Measurements from ENCODE around the gene RDH12. TPM values are rescaled to one million over a fixed set of nuclear protein-coding genes. Genes with fewer than 3 reads are reported as not detected.

The RDH12 gene
- total and polyA plus RNA-seq, 11 donors: not detected

DNA sequence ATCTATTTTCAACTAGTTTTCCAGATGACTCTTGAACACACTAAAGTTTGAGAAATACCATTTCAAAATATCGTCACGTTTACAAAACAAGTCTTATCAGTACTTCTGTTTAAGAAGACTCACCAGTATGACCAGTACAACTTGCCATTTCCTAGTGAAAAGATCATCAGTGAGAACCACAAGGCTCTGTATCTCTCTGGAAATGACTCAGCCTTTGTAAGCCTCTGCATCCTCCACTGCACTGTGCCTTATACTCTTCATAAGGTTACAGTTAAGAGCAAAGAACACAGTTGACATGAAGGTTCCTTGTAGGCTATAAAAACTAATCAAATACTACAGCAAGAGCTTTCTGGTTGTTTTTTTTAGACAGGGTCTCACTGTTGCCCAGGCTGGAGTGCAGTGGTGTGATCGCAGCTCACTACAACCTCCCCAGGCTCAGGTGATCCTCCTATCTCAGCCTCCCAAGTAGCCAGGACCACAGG lies 21.5 kb upstream of the RDH12 start:
- ATAC-seq: no peak
- no peaks in the 10 kb centered on the region for H3K9me3 ChIP-seq
- H3K4me1 ChIP-seq: peaks cover 0 to 31% (median 2%) of the 10 kb centered on the region in 12 donors
- TF ChIP-seq POLR2A (IDR thresholded peaks at IDR 0.05): no peak
- TF ChIP-seq, protein P1, sequence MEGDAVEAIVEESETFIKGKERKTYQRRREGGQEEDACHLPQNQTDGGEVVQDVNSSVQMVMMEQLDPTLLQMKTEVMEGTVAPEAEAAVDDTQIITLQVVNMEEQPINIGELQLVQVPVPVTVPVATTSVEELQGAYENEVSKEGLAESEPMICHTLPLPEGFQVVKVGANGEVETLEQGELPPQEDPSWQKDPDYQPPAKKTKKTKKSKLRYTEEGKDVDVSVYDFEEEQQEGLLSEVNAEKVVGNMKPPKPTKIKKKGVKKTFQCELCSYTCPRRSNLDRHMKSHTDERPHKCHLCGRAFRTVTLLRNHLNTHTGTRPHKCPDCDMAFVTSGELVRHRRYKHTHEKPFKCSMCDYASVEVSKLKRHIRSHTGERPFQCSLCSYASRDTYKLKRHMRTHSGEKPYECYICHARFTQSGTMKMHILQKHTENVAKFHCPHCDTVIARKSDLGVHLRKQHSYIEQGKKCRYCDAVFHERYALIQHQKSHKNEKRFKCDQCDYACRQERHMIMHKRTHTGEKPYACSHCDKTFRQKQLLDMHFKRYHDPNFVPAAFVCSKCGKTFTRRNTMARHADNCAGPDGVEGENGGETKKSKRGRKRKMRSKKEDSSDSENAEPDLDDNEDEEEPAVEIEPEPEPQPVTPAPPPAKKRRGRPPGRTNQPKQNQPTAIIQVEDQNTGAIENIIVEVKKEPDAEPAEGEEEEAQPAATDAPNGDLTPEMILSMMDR (IDR thresholded peaks at IDR 0.05): no peak
- H3K36me3 ChIP-seq: peaks cover 0 to 65% (median 45%) of the 10 kb centered on the region in 9 donors
- H3K27me3 ChIP-seq: no peaks in the 10 kb centered on the region
- no peak for DNase-seq
- 88 to 92% (median 90%) methylated on average over 3 of the region's 3 CpGs for WGBS, 4 donors
- no peak overlapping the region for H3K4me3 ChIP-seq
- intact Hi-C loops (cut with DNase I): no loop called here
- H3K27ac ChIP-seq: peak overlapping the region in 1 of 12 donors; percentile 46

DNA sequence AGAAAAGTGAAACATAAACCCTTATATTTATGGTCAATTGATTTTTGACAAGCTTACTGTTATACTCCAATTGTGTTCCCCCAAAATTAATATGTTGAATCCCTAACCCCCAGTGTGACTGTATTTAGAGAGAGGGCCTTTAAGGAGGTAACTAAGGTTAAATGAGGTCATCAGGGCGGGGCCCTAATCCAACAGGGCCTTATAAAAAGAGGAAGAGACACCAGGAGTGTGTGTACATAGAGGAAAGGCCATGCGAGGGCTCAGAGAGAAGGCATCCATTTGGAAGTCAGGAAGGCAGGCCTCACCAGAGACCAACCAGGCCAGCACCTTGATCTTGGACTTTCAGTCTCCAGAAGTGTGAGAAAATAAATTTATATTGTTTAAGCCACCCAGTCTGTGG lies 20.7 kb upstream of the RDH12 start:
- Histone ChIP-seq H3K4me3 (no peak overlapping the region), H3K9me3 (no peaks in the 10 kb centered on the region), H3K4me1 (peaks cover 0 to 27% (median 0%) of the 10 kb centered on the region in 12 donors), H3K36me3 (peaks cover 0 to 73% (median 53%) of the 10 kb centered on the region in 9 donors), H3K27ac (peak overlapping the region in 1 of 12 donors; percentile 46), H3K27me3 (no peaks in the 10 kb centered on the region)
- 79 to 85% (median 83%) methylated on average over 2 of the region's 2 CpGs for WGBS, 4 donors
- ATAC-seq (peak in 1 of 4 donors; percentile 36), DNase-seq (no peak)
- TF ChIP-seq, protein P1 (IDR thresholded peaks at IDR 0.05): no peak
- no peak for TF ChIP-seq POLR2A (IDR thresholded peaks at IDR 0.05)
- intact Hi-C loops (cut with DNase I): no loop called here

DNA sequence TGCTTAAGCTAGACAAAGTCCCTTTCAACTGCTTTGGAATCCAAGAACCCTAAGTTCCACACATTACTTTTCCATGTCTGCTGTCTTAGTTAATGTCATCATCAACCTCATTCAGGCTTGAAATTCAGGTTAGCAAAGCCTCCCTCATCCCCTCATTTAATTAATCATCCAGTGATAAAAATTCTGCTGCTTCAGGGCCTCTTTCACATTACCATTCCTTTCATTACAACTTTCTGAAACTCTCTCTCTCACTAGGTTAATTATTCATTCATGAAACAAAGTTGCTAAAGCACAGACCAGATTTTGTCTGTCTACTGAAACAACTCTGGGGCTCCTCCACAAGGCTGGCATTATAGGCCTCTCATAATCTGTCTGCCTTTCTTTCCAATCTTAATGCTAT lies 17.8 kb upstream of the RDH12 start:
- peaks cover 0 to 17% (median 0%) of the 10 kb centered on the region in 12 donors for H3K4me1 ChIP-seq
- H3K9me3 ChIP-seq: no peaks in the 10 kb centered on the region
- TF ChIP-seq, protein P1 (IDR thresholded peaks at IDR 0.05): no peak
- no peak for TF ChIP-seq POLR2A (IDR thresholded peaks at IDR 0.05)
- H3K36me3 ChIP-seq: peaks cover 0 to 85% (median 62%) of the 10 kb centered on the region in 9 donors
- no peak for ATAC-seq
- no peak overlapping the region for H3K27ac ChIP-seq
- DNase-seq: no peak
- no peaks in the 10 kb centered on the region for H3K27me3 ChIP-seq
- H3K4me3 ChIP-seq: no peak overlapping the region
- intact Hi-C loops (cut with DNase I): no loop called here

DNA sequence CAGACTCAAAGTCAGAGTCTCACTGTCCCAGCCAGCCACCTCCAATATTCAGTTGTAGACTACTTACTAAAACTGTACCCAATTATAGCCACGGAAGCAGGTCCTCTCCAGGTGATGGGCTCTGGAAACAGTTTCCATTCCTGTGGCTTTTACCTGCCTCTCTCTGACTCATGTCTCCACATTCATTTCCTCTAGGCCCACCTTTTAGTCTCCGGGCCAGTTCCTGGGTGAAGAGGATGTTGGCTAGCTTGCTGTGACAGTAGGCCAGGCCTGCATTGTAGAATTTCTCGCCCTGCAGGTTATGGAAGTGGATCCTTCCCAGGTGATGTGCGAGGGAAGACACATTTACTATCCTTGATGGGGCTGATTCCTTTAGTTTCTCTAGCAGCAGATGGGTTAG lies 11.7 kb upstream of the RDH12 start:
- H3K4me1 ChIP-seq: peaks cover 0 to 20% (median 6%) of the 10 kb centered on the region in 12 donors
- WGBS, 4 donors: 91 to 97% (median 95%) methylated on average over 4 of the region's 4 CpGs
- H3K27ac ChIP-seq: no peak overlapping the region
- intact Hi-C loops (cut with DNase I): loop anchor here in 1 of 10 donors (10.0 kb wide), 1 partner anchor 165 kb away; no protein-coding TSS in a partner anchor
- DNase-seq: no peak
- H3K36me3 ChIP-seq: peaks cover 0 to 79% (median 72%) of the 10 kb centered on the region in 9 donors
- no peak overlapping the region for H3K4me3 ChIP-seq
- H3K9me3 ChIP-seq: no peaks in the 10 kb centered on the region
- no peaks in the 10 kb centered on the region for H3K27me3 ChIP-seq
- no peak for TF ChIP-seq POLR2A (IDR thresholded peaks at IDR 0.05)
- TF ChIP-seq, protein P1 (IDR thresholded peaks at IDR 0.05): no peak
- no peak for ATAC-seq
